Spleen (tissue), 7 donors: ENCODE results near the gene SNRPA.

ENCODE experiments used
- POLR2AphosphoS5 ChIP-seq, 3 donors: sonication (generic); formaldehyde crosslinking; IDR thresholded peaks; one replicate each; pipeline ENCODE4 v1.5.1; 2017; ENCODE audit warnings: antibody characterized with exemption in 3 of 3
- TF ChIP-seq, protein P1 (sequence below), 11 experiments: fragments of 200-600 bp in 7 of 11; fragments of 450-650 bp in 4 of 11; sonication (generic) in 4 of 11; IDR thresholded peaks in 8 of 11; conservative IDR thresholded peaks in 3 of 11; 1 replicate in 7 of 11; 2 replicates in 4 of 11; pipeline versions ENCODE4 v1.4.0 to v1.8.0; 2016 to 2021; ENCODE audit warnings: antibody characterized with exemption in 11 of 11, inconsistent platforms in 4 of 11, mild to moderate bottlenecking in 1 of 11
- donor health status: DM: no; HTN: no; CAD: no; lungs with moderate emphysema.
- donor health status: DM: no; HTN: no; CAD: no.
- donor health status: DM: no; HTN: no; CAD: no.

DNA sequence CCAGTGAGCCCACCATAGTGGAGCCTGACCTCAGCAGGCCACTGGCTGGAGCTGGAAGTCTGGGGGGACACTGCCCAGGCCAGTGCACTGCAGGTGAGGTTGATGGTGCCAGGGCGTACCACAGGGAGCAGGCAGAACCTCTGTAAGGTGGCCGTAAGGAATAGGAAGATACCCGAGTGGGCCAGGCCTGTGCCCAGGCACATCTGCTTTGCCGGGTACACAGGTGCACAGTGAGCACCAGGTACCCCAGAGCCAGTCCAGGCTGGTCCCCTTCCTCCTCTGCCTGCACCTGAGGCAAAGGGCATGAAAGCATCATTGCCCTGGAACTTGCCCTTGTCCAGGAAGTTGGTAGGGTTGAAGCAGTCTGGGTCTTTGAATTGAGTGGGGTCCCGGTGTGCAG, 57.5 kb downstream of the SNRPA start:
- TF ChIP-seq, protein P1, sequence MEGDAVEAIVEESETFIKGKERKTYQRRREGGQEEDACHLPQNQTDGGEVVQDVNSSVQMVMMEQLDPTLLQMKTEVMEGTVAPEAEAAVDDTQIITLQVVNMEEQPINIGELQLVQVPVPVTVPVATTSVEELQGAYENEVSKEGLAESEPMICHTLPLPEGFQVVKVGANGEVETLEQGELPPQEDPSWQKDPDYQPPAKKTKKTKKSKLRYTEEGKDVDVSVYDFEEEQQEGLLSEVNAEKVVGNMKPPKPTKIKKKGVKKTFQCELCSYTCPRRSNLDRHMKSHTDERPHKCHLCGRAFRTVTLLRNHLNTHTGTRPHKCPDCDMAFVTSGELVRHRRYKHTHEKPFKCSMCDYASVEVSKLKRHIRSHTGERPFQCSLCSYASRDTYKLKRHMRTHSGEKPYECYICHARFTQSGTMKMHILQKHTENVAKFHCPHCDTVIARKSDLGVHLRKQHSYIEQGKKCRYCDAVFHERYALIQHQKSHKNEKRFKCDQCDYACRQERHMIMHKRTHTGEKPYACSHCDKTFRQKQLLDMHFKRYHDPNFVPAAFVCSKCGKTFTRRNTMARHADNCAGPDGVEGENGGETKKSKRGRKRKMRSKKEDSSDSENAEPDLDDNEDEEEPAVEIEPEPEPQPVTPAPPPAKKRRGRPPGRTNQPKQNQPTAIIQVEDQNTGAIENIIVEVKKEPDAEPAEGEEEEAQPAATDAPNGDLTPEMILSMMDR (IDR thresholded peaks at IDR 0.05 in 8 of 11, conservative IDR thresholded peaks at IDR 0.05 in 3 of 11) = no peak
- peak in 2 of 3 donors; percentile 50 to 72 for TF ChIP-seq POLR2AphosphoS5 (IDR thresholded peaks at IDR 0.05)
